Ovary (tissue), 9 donors: ENCODE measurements around the gene COL5A1. TPM values are rescaled to one million over a fixed set of nuclear protein-coding genes. Genes with fewer than 3 reads are reported as not detected.

Experiments
- DNase-seq, 5 donors: peaks; one replicate each; pipeline ENCODE4 v3.0.0-alpha.2; 2019 to 2020
- H3K27ac ChIP-seq, 2 donors: fragments of 200-600 bp; one replicate each; pipeline versions ENCODE4 v1.5.1 to v1.8.0; 2019 to 2022
- H3K27me3 ChIP-seq: fragments of 200-600 bp; one replicate; pipeline ENCODE4 v1.8.0; 2022
- H3K36me3 ChIP-seq: fragments of 200-600 bp; sonication (generic); one replicate; pipeline ENCODE4 v1.5.1; 2019
- H3K4me1 ChIP-seq: one replicate; pipeline ENCODE4 v1.8.1; 2013; ENCODE audit warnings: mild to moderate bottlenecking, moderate library complexity; ENCODE audit not compliant: insufficient read depth
- H3K4me3 ChIP-seq: fragments of 200-600 bp; sonication (generic); one replicate; pipeline ENCODE4 v1.5.1; 2017
- H3K9me3 ChIP-seq, 2 donors: fragments of 200-600 bp in 1 of 2; sonication (generic) in 1 of 2; one replicate each; pipeline versions ENCODE4 v1.5.1 to v1.8.1; 2013 to 2019; ENCODE audit warnings: mild to moderate bottlenecking in 1 of 2, moderate library complexity in 1 of 2
- EP300 ChIP-seq: sonication (generic); formaldehyde crosslinking; IDR thresholded peaks from one replicate; pipeline ENCODE4 v1.6.1; 2017; ENCODE audit warnings: antibody characterized with exemption
- POLR2A ChIP-seq: fragments of 450-650 bp; IDR thresholded peaks from one replicate; pipeline ENCODE4 v1.6.1; 2017; ENCODE audit warnings: antibody characterized with exemption, mild to moderate bottlenecking, moderate library complexity
- WGBS, 3 donors: extraction: QIAGEN DNeasy Blood & Tissue Kit in 1 of 3; methylation state at CpG; one replicate each; pipeline versions ENCODE4 v1.1.5 to v1.1.7; 2013 to 2017; 5-methylcytosine and 5-hydroxymethylcytosine counted together
- intact Hi-C, 4 donors: fragments of 100-400 bp; cut with DNase I; formaldehyde crosslinking; loops; one replicate each; pipeline versions ENCODE4 v1.11.0 to v1.15.1; 2022 to 2023
- polyA plus RNA-seq, 2 donors: library from polyadenylated mRNA; stranded (reverse); fragments of 200-250 nt in 1 of 2; fragments of 350-450 nt in 1 of 2; fragmentation: Illumina TruSeq in 1 of 2; extraction: RNeasy Lipid Tissue Mini Kit (QIAGEN cat#74804) in 1 of 2; gene quantifications; one replicate each; pipeline ENCODE4 v1.2.3, GENCODE V29; 2013 to 2014
- total RNA-seq, 7 donors: library from RNA; depleted of rRNA in 2 of 7; stranded (reverse); fragments of >200 nt in 2 of 7; fragmentation: NEBNext Ultra II Directional in 3 of 7; extraction: Animal tissue kit (Norgen Biotek cat#: 25700) in 3 of 7; gene quantifications; one replicate each; pipeline versions ENCODE4 v1.1.0 to v1.2.4, GENCODE V29; 2016 to 2023
- TF ChIP-seq, protein P1 (sequence below), 3 donors: fragments of 450-650 bp in 2 of 3; fragments of 200-600 bp in 1 of 3; IDR thresholded peaks; one replicate each; pipeline versions ENCODE4 v1.5.1 to v1.8.0; 2016 to 2022; ENCODE audit warnings: antibody characterized with exemption in 3 of 3, mild to moderate bottlenecking in 1 of 3
- donor health status: DM: no; HTN: no; CAD: no; lungs with moderate emphysema.
- donor health status: DM: no; HTN: no; CAD: no.
- donor health status: Bipolar disorder and iron deficiency.
- donor health status: DM: yes; HTN: yes; CAD: no.
- donor health status: DM: no; HTN: no; CAD: no.
- donor health status: DM: yes; HTN: yes; CAD: no.

The COL5A1 gene
- total and polyA plus RNA-seq, 9 donors: 28.1 to 117 (median 54.6) TPM

DNA sequence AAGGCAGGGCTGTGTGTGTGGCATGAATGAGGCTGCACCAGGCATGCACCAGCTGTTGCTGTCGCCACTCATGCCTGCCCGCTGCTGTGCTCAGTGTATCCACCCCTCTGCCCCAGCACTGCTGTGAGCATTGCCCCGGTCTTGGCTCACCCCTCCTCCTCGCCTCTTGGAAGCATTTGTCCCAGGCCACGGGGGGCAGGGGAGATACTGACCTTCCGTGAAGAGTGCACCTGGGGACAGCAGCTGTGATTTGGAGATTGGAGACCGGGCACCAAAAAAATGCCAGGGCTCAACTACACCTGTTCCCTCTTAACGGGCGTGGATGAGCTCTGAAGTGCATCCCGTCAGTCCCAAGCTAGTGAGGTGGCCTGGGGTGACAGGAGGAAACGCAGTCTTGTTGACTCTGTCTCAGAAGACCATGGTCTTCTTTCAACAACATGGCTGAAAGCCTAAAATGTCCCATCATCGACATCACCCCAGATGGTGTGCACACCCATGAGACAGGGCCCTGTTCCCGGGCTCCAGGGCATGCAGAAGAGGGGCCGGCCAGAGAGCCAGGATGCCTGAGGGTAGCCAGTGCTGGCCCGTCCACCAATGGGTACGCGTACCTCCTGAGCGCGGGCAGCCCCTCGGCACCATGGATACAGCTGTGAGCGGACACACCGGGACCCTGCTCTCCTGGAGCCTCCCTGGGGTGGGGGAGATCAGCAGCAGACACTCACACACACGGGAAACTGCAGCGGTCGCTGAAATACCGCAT lies 115.8 kb downstream of the COL5A1 start:
- no peaks in the 10 kb centered on the region for H3K36me3 ChIP-seq
- DNase-seq: no peak
- no peaks in the 10 kb centered on the region for H3K9me3 ChIP-seq
- no peak overlapping the region for H3K27ac ChIP-seq
- H3K27me3 ChIP-seq: no peaks in the 10 kb centered on the region
- TF ChIP-seq POLR2A: no peak
- TF ChIP-seq, protein P1, sequence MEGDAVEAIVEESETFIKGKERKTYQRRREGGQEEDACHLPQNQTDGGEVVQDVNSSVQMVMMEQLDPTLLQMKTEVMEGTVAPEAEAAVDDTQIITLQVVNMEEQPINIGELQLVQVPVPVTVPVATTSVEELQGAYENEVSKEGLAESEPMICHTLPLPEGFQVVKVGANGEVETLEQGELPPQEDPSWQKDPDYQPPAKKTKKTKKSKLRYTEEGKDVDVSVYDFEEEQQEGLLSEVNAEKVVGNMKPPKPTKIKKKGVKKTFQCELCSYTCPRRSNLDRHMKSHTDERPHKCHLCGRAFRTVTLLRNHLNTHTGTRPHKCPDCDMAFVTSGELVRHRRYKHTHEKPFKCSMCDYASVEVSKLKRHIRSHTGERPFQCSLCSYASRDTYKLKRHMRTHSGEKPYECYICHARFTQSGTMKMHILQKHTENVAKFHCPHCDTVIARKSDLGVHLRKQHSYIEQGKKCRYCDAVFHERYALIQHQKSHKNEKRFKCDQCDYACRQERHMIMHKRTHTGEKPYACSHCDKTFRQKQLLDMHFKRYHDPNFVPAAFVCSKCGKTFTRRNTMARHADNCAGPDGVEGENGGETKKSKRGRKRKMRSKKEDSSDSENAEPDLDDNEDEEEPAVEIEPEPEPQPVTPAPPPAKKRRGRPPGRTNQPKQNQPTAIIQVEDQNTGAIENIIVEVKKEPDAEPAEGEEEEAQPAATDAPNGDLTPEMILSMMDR (IDR thresholded peaks at IDR 0.05): no peak
- no peak for TF ChIP-seq EP300
- no peak overlapping the region for H3K4me3 ChIP-seq
- WGBS, 3 donors: 84 to 92% (median 89%) methylated on average over 26 of the region's 26 CpGs
- intact Hi-C loops: no loop called here
- no peaks in the 10 kb centered on the region for H3K4me1 ChIP-seq

DNA sequence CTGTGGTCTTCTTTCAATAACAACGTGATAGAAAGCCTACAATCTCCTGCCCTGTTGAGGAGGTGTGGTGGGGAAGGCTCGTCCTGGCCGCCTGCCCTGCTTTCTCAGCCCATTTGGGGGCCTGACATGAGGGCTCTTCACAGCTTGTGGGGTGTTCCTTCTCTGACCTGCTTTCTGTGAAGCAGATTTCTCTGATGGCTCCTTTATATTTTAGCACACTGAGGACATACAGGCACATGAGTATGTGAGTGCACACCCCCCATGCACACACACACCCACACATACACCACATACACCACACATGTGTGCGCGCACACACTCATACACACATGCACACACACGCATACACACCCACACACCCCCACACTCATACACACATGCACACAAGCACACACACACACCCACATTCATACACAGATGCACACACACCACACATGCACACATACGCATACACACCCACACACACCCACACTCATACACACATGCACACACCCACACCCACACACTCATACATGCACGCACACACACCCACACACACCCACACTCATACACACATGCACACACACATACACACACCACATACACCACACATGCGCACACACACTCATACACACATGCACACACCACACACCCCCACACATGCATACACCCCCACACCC lies 117.5 kb downstream of the COL5A1 start:
- 68 to 71% (median 68%) methylated on average over 9 of the region's 9 CpGs for WGBS, 3 donors

DNA sequence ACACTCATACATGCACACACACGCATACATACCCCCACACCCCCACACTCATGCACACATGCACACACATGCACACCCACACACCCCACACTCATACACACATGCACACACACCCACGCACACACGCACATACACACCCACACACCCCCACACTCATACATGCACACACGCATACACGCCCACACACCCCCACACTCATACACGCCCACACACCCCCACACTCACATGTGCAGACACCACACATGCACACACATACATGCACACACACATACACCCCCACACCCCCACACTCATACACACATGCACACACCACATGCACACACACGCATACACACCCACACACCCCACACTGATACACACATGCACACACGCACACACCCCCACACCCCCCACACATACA lies 118.3 kb downstream of the COL5A1 start:
- intact Hi-C loops: no loop called here

More for the DNA sequence above, 117.5 kb downstream of the COL5A1 start:
- no peaks in the 10 kb centered on the region for H3K27me3 ChIP-seq
- no peak for DNase-seq
- no peak for TF ChIP-seq EP300
- no peaks in the 10 kb centered on the region for H3K36me3 ChIP-seq
- no peak overlapping the region for H3K27ac ChIP-seq
- no peak overlapping the region for H3K4me3 ChIP-seq
- intact Hi-C loops: no loop called here
- H3K4me1 ChIP-seq: no peaks in the 10 kb centered on the region
- no peaks in the 10 kb centered on the region for H3K9me3 ChIP-seq

DNA sequence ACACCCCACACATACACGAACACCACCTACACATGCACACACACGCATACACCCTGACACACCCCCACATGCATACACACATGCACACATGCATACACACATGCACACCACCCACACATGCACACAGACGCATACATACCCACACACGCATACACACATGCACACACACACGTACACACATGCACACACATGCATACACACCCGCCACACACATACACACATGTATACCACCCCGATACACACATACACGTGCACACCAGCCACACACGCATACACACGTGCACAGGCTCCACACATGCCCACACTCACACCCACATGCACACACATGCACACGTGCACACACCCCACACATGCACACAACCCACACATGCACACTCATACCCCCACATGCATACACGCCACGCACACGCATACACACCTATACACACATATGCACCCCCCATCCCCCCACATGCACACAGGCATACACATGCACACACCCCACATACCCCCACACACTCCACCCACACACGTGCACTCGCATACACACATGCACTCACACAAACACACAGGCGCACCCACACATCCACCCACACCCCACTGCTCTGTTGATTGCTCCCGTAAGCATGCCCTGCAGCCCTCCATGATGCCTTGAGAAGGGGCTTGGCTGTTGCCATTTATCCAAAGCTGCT lies 119.3 kb downstream of the COL5A1 start:
- H3K27ac ChIP-seq: no peak overlapping the region
- 86 to 93% (median 91%) methylated on average over 18 of the region's 18 CpGs for WGBS, 3 donors
- no peak for DNase-seq
- no peak for TF ChIP-seq EP300
- no peak for TF ChIP-seq POLR2A
- TF ChIP-seq, protein P1 (IDR thresholded peaks at IDR 0.05): no peak
- no peaks in the 10 kb centered on the region for H3K27me3 ChIP-seq
- intact Hi-C loops: no loop called here
- no peaks in the 10 kb centered on the region for H3K36me3 ChIP-seq
- H3K9me3 ChIP-seq: no peaks in the 10 kb centered on the region
- H3K4me1 ChIP-seq: no peaks in the 10 kb centered on the region
- H3K4me3 ChIP-seq: no peak overlapping the region

More for the DNA sequence above, 118.3 kb downstream of the COL5A1 start:
- TF ChIP-seq POLR2A (no peak), EP300 (no peak)
- TF ChIP-seq, protein P1 (IDR thresholded peaks at IDR 0.05): no peak
- no peaks in the 10 kb centered on the region for H3K4me1 ChIP-seq
- H3K27me3 ChIP-seq: no peaks in the 10 kb centered on the region
- H3K27ac ChIP-seq: no peak overlapping the region
- H3K36me3 ChIP-seq: no peaks in the 10 kb centered on the region
- WGBS, 3 donors: 86 to 93% (median 86%) methylated on average over 8 of the region's 8 CpGs
- H3K9me3 ChIP-seq: no peaks in the 10 kb centered on the region
- DNase-seq: no peak
- no peak overlapping the region for H3K4me3 ChIP-seq
